Measurements from ENCODE around the gene ZBTB39. TPM values are rescaled to one million over a fixed set of nuclear protein-coding genes. Genes with fewer than 3 reads are reported as not detected.

The ZBTB39 gene
- total and polyA plus RNA-seq, 4 donors = 1.8 to 9.9 (median 3.0) TPM

- no peak within 1 kb of the TSS for H3K27ac ChIP-seq (ENCODE audit: low read depth in 1 of 2, low read length in 2 of 2)
- no peak within 1 kb of the TSS for H3K9ac ChIP-seq (ENCODE audit: low read depth in 1 of 2, low read length in 2 of 2)
- no peaks in the 10 kb centered on the region for H3K9me3 ChIP-seq (ENCODE audit: control insufficient read depth in 4 of 4, low read length in 3 of 4)
- H3K27me3 ChIP-seq (ENCODE audit: control insufficient read depth in 4 of 4, insufficient read depth in 4 of 4, low read length in 3 of 4) = no peaks in the 10 kb centered on the region
- 74% methylated on average over 6 of the region's 6 CpGs for WGBS
- DNase-seq (ENCODE audit: low spot score) = no peak
- H3K4me3 ChIP-seq (ENCODE audit: low read depth in 1 of 3, low read length in 3 of 3) = no peak within 1 kb of the TSS
- TF ChIP-seq REST (IDR thresholded peaks at IDR 0.05) (no peak), TAF1 (conservative IDR thresholded peaks at IDR 0.05) (no peak), HNF4G (IDR thresholded peaks at IDR 0.05) (no peak), MAX (IDR thresholded peaks at IDR 0.05) (no peak), JUND (IDR thresholded peaks at IDR 0.05) (no peak), NR2F2 (IDR thresholded peaks at IDR 0.05) (no peak), YY1 (IDR thresholded peaks at IDR 0.05) (no peak), ZBTB33 (IDR thresholded peaks at IDR 0.05) (no peak), GABPA (IDR thresholded peaks at IDR 0.05 in 1 of 2, conservative IDR thresholded peaks at IDR 0.05 in 1 of 2) (no peak), HNF4A (conservative IDR thresholded peaks at IDR 0.05) (no peak), SP1 (IDR thresholded peaks at IDR 0.05) (no peak), FOXA1 (IDR thresholded peaks at IDR 0.05) (no peak), EGR1 (IDR thresholded peaks at IDR 0.05; ENCODE audit: low read depth in 2 of 2) (no peak), RXRA (IDR thresholded peaks at IDR 0.05) (no peak), ATF3 (IDR thresholded peaks at IDR 0.05) (no peak)
- no peaks in the 10 kb centered on the region for H3K36me3 ChIP-seq (ENCODE audit: control insufficient read depth in 4 of 4, insufficient read depth in 3 of 4, low read depth in 1 of 4, low read length in 3 of 4)
- no peaks in the 10 kb centered on the region for H3K4me1 ChIP-seq (ENCODE audit: control insufficient read depth in 4 of 4, insufficient read depth in 4 of 4, low read length in 3 of 4)
Observed at GRCh38 chr12:57016348-57016747, 10.0 kb upstream of the ZBTB39 start, which contains the start of gene TAC3. TSS of gene TAC3 (minus strand) at chr12:57016529. CDS start at chr12:57015797, 732 bp downstream.

GRCh38 chr12:57012600-57013465, 6.5 kb upstream of the ZBTB39 start:
- no peak overlapping the region for H3K27ac ChIP-seq (ENCODE audit: low read depth in 1 of 2, low read length in 2 of 2)
- TF ChIP-seq SP1 (IDR thresholded peaks at IDR 0.05) (no peak), HNF4G (IDR thresholded peaks at IDR 0.05) (no peak), MAX (IDR thresholded peaks at IDR 0.05) (no peak)
- H3K9me3 ChIP-seq (ENCODE audit: control insufficient read depth in 4 of 4, low read length in 3 of 4) = no peaks in the 10 kb centered on the region
- DNase-seq (ENCODE audit: low spot score) = no peak
- H3K4me3 ChIP-seq (ENCODE audit: low read depth in 1 of 3, low read length in 3 of 3) = no peak overlapping the region
- no peaks in the 10 kb centered on the region for H3K27me3 ChIP-seq (ENCODE audit: control insufficient read depth in 4 of 4, insufficient read depth in 4 of 4, low read length in 3 of 4)
- H3K9ac ChIP-seq (ENCODE audit: low read depth in 1 of 2, low read length in 2 of 2) = no peak overlapping the region
- no peaks in the 10 kb centered on the region for H3K36me3 ChIP-seq (ENCODE audit: control insufficient read depth in 4 of 4, insufficient read depth in 3 of 4, low read depth in 1 of 4, low read length in 3 of 4)
- no peaks in the 10 kb centered on the region for H3K4me1 ChIP-seq (ENCODE audit: control insufficient read depth in 4 of 4, insufficient read depth in 4 of 4, low read length in 3 of 4)
- WGBS = 86% methylated on average over 7 of the region's 7 CpGs
